Skeletal muscle satellite cell (primary cell): ENCODE results near the gene PPM1H.

Source experiments
- H3K27me3 ChIP-seq: 2 replicates; pipeline ENCODE4 v1.7.0; 2013; ENCODE audit warnings: low read length; ENCODE audit not compliant: control insufficient read depth, insufficient read depth
- H3K36me3 ChIP-seq: 2 replicates; pipeline ENCODE4 v1.7.0; 2013; ENCODE audit warnings: mild to moderate bottlenecking, control low read depth, low read length; ENCODE audit not compliant: insufficient read depth
- H3K4me1 ChIP-seq: 2 replicates; pipeline ENCODE4 v1.7.0; 2013; ENCODE audit warnings: low read length; ENCODE audit not compliant: control insufficient read depth, insufficient read depth
- H3K4me2 ChIP-seq: 2 replicates; pipeline ENCODE4 v1.7.0; 2013; ENCODE audit warnings: mild to moderate bottlenecking, low read length
- H3K4me3 ChIP-seq: 2 replicates; pipeline ENCODE4 v1.7.0; 2013; ENCODE audit warnings: low read length
- H3K9ac ChIP-seq: 2 replicates; pipeline ENCODE4 v1.7.0; 2013; ENCODE audit warnings: mild to moderate bottlenecking, low read depth, low read length, moderate library complexity
- H3K9me3 ChIP-seq: replicated peaks from 2 replicates; pipeline ENCODE4 v1.7.0; 2013; ENCODE audit warnings: mild to moderate bottlenecking, control low read depth, low read length

The PPM1H gene

DNA sequence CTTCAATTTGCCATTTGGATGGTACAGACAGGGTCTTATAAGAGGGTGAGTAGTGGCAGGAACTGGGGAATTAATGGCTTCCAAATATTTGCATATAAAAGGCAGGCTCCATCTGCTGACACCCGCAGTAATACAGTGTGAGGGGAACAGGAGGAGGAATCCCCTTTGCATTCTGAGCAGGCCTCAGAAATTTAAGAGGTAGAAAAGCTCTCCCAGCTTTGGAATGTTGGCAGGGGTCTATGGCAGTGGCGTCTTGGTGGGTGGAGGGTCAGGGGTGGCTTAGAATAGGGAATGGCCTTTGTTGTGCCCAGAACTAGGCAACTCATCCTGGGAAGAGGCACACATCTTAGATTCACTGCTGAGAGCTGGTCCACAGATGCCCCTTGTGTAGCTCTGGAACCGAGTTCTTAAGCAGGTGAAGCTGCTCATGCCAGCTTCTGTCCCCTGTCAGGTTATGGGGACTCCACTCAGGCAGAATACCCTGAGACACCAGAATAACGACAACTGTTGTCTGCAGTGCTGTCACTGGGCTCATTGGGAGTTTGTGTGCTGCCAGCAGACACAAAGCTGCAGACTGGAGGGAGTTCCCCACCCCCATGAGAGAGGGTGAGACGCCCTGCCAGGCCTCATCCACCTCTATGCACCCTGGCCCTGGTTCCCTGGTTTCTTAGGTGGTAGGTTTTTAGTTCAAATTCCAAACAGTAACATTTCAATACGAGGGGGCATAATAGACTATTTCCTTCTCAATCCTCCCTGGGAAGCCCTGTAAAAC is 278.2 kb downstream of the PPM1H start:
- peaks cover 14% of the 10 kb centered on the region for H3K4me1 ChIP-seq
- H3K27me3 ChIP-seq: no peaks in the 10 kb centered on the region
- no peaks in the 10 kb centered on the region for H3K36me3 ChIP-seq
- H3K4me2 ChIP-seq: no peak overlapping the region
- H3K9ac ChIP-seq: no peak overlapping the region
- H3K4me3 ChIP-seq: no peak overlapping the region
- no peaks in the 10 kb centered on the region for H3K9me3 ChIP-seq

DNA sequence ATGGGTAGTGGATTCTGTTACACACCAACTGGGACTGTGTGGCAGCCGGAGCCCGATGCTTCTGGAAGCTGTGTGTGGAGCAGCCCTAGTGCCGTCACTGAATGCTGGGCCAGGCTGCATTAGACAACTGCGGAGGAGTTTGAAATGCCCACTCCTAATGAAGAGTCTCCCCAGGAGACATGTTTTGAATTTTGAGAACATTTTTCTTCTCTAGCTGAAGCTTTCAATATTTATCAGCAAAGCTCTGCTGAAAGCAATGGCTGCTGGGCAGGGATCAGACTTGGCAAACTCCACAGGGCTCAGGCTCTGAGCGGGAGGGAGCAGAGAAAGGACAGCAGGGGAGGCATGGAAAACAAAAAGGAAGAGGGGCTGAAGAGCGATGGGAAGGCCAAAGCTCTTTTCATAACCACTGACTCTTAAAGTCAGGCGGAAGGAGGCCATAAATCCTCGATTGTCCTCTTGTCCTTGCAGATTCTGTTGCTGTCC is 279.2 kb downstream of the PPM1H start:
- Histone ChIP-seq H3K4me3 (no peak overlapping the region), H3K9ac (no peak overlapping the region), H3K4me1 (peaks cover 10% of the 10 kb centered on the region), H3K9me3 (no peaks in the 10 kb centered on the region), H3K36me3 (no peaks in the 10 kb centered on the region), H3K4me2 (no peak overlapping the region), H3K27me3 (no peaks in the 10 kb centered on the region)

DNA sequence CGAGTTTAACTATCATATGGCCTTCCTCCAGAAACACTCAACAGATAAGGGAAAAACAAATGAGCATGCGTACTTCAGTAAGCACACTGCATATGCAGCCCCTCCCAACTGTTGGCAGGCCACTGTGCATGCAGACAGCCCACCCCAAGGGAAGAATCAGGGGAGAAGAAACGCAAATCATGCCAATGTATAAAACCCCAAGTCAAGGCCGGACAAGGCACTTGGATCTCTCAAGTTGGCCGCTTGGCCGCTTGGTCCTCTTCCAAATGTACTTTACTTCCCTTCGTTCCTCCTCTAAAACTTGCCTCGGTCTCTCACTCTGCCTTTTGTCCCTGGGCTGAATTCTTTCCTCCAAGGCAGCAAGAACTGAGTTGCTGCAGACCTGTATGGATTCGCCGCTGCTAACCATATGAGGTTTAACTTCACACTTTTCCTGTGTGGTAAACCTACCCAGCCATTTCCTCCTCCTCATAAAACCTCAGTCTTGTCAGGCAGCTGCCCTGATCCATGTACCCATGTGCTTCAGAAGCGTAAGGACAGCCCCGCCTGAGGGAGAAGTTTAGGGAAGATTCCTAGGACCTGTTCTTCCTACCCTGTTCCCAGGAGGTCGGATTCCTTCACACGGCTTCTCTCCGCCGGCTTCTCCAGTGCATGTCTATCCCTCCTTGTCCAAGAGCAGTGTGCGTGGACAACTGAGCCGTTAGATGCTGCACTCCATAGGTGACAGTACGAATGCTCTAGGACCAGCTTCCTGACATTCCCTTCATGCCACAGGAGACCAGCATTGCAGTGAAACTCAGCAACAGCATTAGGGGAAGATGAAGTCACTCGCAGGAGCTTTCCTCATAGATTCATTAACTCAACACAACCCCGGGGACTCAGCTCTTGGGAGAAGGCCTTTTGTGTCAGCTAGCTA is 280.4 kb downstream of the PPM1H start:
- Histone ChIP-seq H3K27me3 (no peaks in the 10 kb centered on the region), H3K4me3 (no peak overlapping the region), H3K36me3 (no peaks in the 10 kb centered on the region), H3K9ac (no peak overlapping the region), H3K4me1 (peaks cover 9% of the 10 kb centered on the region), H3K9me3 (no peaks in the 10 kb centered on the region), H3K4me2 (no peak overlapping the region)

- H3K9me3 ChIP-seq: no peaks in the 10 kb centered on the region
- H3K36me3 ChIP-seq: no peaks in the 10 kb centered on the region
- no peak overlapping the region for H3K9ac ChIP-seq
- H3K27me3 ChIP-seq: no peaks in the 10 kb centered on the region
- peaks cover under 1% of the 10 kb centered on the region for H3K4me1 ChIP-seq
- H3K4me3 ChIP-seq: no peak overlapping the region
- H3K4me2 ChIP-seq: no peak overlapping the region
Observed at GRCh38 chr12:62653740-62654139, 281.2 kb downstream of the PPM1H start.

GRCh38 chr12:62653304-62653703 is 281.6 kb downstream of the PPM1H start:
- Histone ChIP-seq H3K9me3 (no peaks in the 10 kb centered on the region), H3K9ac (no peak overlapping the region), H3K4me3 (no peak overlapping the region), H3K4me2 (no peak overlapping the region), H3K36me3 (no peaks in the 10 kb centered on the region), H3K27me3 (no peaks in the 10 kb centered on the region), H3K4me1 (no peaks in the 10 kb centered on the region)

DNA sequence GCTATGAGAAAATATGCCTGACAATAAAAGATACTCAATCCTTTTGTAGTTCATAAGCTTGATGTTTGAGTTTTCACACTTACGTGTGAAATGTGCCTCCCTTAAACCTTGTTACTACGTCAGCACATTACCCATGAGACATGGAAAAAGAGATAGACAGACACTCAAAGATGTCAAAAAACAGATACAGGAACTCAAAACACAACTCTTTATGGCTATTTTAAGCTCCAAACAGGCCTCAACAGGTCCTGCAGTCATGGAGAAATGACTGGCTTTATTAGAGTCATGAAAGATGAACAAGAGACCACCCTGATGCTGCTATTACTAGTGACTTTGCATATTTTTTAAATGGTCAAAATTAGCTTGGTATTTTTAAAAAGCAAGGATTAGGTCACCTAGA is 283.8 kb downstream of the PPM1H start:
- Histone ChIP-seq H3K4me1 (no peaks in the 10 kb centered on the region), H3K27me3 (no peaks in the 10 kb centered on the region), H3K4me2 (no peak overlapping the region), H3K36me3 (no peaks in the 10 kb centered on the region), H3K9ac (no peak overlapping the region), H3K4me3 (no peak overlapping the region), H3K9me3 (no peaks in the 10 kb centered on the region)

DNA sequence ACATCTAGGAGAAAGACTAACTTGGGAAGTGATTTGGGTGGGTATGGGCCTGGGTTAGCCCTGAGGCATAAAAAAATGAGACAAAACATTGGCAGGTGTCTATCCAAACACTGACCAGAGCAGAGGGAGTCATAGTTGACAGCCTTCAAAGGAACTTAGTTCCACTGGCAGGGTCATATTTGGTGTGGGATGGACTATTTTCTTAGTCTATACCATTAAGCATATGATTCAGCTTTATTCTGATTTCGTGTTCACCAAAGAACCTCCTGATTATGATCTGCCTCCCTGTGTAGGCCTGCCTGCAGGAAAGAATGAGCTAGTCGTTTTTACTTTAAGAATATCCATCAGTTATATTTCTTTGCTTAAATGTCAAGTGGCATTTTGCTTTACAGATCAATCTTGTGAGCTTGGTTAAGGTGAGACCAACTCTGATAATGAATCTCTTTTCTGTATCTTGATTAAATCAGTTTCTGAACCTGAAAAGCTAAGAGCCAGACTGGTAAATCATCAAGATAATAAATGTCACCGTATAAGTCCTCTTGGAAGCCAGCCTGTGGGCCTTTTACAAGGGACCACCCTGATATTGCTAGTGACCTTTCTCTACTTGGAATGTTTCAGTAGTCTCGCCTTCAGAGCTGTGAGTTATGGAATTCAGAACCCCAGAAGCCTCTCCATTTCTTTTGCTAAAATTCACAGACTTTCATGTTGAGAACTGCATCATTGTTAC is 285.4 kb downstream of the PPM1H start:
- H3K27me3 ChIP-seq: no peaks in the 10 kb centered on the region

GRCh38 chr12:62647586-62647985 is 287.4 kb downstream of the PPM1H start:
- Histone ChIP-seq H3K4me2 (no peak overlapping the region), H3K9ac (no peak overlapping the region), H3K9me3 (no peaks in the 10 kb centered on the region), H3K36me3 (no peaks in the 10 kb centered on the region), H3K4me3 (no peak overlapping the region), H3K4me1 (no peaks in the 10 kb centered on the region), H3K27me3 (no peaks in the 10 kb centered on the region)

More for the DNA sequence above, 285.4 kb downstream of the PPM1H start:
- no peaks in the 10 kb centered on the region for H3K9me3 ChIP-seq
- no peaks in the 10 kb centered on the region for H3K4me1 ChIP-seq
- no peak overlapping the region for H3K4me2 ChIP-seq
- no peak overlapping the region for H3K9ac ChIP-seq
- no peak overlapping the region for H3K4me3 ChIP-seq
- no peaks in the 10 kb centered on the region for H3K36me3 ChIP-seq

GRCh38 chr12:62646566-62646965 is 288.4 kb downstream of the PPM1H start:
- Histone ChIP-seq H3K9me3 (no peaks in the 10 kb centered on the region), H3K36me3 (no peaks in the 10 kb centered on the region), H3K4me3 (no peak overlapping the region)

GRCh38 chr12:62643486-62643885 is 291.5 kb downstream of the PPM1H start:
- Histone ChIP-seq H3K36me3 (no peaks in the 10 kb centered on the region), H3K9ac (no peak overlapping the region)

More at GRCh38 chr12:62646566-62646965, 288.4 kb downstream of the PPM1H start:
- no peaks in the 10 kb centered on the region for H3K27me3 ChIP-seq
- H3K4me1 ChIP-seq: no peaks in the 10 kb centered on the region
- H3K9ac ChIP-seq: no peak overlapping the region
- H3K4me2 ChIP-seq: no peak overlapping the region

DNA sequence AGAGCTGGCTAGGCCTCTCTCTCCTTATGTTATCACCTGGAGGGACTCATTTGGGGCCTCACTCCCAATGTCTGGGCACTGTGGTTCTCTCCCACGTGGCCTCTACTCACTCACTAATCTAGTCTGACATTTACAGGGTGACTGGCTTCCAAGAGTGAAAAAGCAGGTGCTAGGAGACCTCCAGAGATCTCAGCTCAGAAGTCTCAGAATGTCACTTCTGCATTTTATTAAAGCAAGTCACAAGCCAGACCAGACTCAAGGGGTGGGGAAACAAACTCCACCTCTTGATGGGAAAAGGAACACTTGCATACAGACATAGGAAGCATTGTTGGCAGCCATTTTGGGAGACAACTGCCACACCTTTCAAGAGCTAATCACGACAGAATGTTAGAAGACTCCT is 292.5 kb downstream of the PPM1H start:
- Histone ChIP-seq H3K4me2 (no peak overlapping the region), H3K9ac (no peak overlapping the region), H3K4me3 (no peak overlapping the region), H3K4me1 (peaks cover 9% of the 10 kb centered on the region), H3K27me3 (no peaks in the 10 kb centered on the region), H3K36me3 (no peaks in the 10 kb centered on the region), H3K9me3 (no peaks in the 10 kb centered on the region)

More at GRCh38 chr12:62643486-62643885, 291.5 kb downstream of the PPM1H start:
- no peaks in the 10 kb centered on the region for H3K27me3 ChIP-seq
- no peaks in the 10 kb centered on the region for H3K9me3 ChIP-seq
- peaks cover 9% of the 10 kb centered on the region for H3K4me1 ChIP-seq
- H3K4me2 ChIP-seq: no peak overlapping the region
- H3K4me3 ChIP-seq: no peak overlapping the region
